Measurements from ENCODE around the gene ANGPT4. TPM values are rescaled to one million over a fixed set of nuclear protein-coding genes. Genes with fewer than 3 reads are reported as not detected.

The ANGPT4 gene
- polyA plus RNA-seq, 1 experiment = not detected

DNA sequence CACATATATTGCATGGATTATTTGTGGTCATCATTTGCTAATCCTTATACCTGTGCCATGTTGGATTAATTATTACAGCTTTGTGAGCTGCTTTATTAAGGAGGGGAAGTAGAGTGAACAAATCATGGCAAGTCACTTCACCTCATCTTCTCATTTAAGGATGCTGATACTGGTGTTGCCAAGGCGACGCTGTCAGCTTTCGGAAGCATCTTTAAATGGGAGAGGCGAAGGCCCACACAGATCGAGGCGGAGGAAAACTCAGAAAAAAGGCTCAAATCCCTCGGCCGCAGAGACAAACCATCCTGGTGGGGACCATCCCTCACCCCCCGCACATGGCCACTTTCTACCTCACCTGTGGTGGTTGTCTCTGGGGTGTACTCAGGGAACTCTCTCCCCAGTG, 47.9 kb downstream of the ANGPT4 start:
- no peak for DNase-seq (ENCODE audit: low read depth, low spot score)
- TF ChIP-seq, protein P1, sequence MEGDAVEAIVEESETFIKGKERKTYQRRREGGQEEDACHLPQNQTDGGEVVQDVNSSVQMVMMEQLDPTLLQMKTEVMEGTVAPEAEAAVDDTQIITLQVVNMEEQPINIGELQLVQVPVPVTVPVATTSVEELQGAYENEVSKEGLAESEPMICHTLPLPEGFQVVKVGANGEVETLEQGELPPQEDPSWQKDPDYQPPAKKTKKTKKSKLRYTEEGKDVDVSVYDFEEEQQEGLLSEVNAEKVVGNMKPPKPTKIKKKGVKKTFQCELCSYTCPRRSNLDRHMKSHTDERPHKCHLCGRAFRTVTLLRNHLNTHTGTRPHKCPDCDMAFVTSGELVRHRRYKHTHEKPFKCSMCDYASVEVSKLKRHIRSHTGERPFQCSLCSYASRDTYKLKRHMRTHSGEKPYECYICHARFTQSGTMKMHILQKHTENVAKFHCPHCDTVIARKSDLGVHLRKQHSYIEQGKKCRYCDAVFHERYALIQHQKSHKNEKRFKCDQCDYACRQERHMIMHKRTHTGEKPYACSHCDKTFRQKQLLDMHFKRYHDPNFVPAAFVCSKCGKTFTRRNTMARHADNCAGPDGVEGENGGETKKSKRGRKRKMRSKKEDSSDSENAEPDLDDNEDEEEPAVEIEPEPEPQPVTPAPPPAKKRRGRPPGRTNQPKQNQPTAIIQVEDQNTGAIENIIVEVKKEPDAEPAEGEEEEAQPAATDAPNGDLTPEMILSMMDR (IDR thresholded peaks at IDR 0.05; ENCODE audit: low read depth, low read length) = no peak
- ChIA-PET CTCF (no interaction called here), POLR2A (no interaction called here)
- no peak overlapping the region for H3K4me3 ChIP-seq (ENCODE audit: low read depth, low read length)
- H3K9me3 ChIP-seq (ENCODE audit: control insufficient read depth, insufficient read depth, low read length) = no peaks in the 10 kb centered on the region
- H3K27ac ChIP-seq (ENCODE audit: low read depth, low read length) = no peak overlapping the region
- no peaks in the 10 kb centered on the region for H3K27me3 ChIP-seq (ENCODE audit: control insufficient read depth, insufficient read depth, low read length)

DNA sequence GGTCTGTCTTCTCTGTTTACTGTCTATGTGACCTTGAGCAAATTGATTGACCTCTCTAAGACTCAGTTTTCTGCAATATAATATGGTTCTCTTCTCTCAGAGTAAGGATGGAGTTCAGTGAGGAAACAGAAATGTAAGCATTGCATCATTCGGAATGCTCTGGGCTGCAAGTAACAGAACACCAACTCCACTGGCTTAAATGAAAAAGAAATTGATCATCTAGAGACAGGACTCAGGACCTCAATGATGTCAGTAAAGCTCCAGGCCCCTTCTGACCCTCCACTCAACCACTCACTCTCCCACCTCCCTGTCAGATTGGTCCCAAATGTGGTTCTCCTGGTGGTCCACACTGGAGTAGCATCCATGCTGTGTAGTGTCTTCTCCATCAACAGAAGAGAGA, 50.7 kb downstream of the ANGPT4 start:
- Histone ChIP-seq H3K27me3 (ENCODE audit: control insufficient read depth, insufficient read depth, low read length) (no peaks in the 10 kb centered on the region), H3K4me3 (ENCODE audit: low read depth, low read length) (no peak overlapping the region), H3K9me3 (ENCODE audit: control insufficient read depth, insufficient read depth, low read length) (no peaks in the 10 kb centered on the region), H3K27ac (ENCODE audit: low read depth, low read length) (no peak overlapping the region)
- DNase-seq (ENCODE audit: low read depth, low spot score) = no peak
- TF ChIP-seq, protein P1 (IDR thresholded peaks at IDR 0.05; ENCODE audit: low read depth, low read length) = no peak
- CTCF ChIA-PET = no interaction called here
- POLR2A ChIA-PET = no interaction called here

DNA sequence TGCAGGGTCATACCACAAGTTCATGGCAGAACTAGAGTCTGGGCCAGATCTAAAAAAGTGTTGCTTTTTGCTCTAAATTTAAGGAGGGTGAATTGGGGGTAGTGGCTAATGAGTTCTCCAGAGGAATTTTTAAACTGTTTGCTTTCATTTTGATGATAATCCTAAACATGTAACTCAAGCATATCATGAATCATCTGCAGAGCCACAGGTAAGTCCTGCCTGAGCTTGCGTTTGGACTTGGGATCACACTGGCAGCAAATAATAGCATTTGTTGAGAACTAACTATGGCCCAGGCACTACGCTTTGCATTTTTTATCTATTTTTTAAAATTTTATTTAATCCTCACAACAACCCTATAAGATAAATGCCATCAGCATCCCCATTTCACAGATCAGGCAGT, 55.2 kb downstream of the ANGPT4 start:
- TF ChIP-seq, protein P1 (IDR thresholded peaks at IDR 0.05; ENCODE audit: low read depth, low read length) = no peak
- Histone ChIP-seq H3K27ac (ENCODE audit: low read depth, low read length) (no peak overlapping the region), H3K9me3 (ENCODE audit: control insufficient read depth, insufficient read depth, low read length) (no peaks in the 10 kb centered on the region), H3K27me3 (ENCODE audit: control insufficient read depth, insufficient read depth, low read length) (no peaks in the 10 kb centered on the region), H3K4me3 (ENCODE audit: low read depth, low read length) (no peak overlapping the region)
- CTCF ChIA-PET = no interaction called here
- POLR2A ChIA-PET = no interaction called here
- DNase-seq (ENCODE audit: low read depth, low spot score) = no peak

DNA sequence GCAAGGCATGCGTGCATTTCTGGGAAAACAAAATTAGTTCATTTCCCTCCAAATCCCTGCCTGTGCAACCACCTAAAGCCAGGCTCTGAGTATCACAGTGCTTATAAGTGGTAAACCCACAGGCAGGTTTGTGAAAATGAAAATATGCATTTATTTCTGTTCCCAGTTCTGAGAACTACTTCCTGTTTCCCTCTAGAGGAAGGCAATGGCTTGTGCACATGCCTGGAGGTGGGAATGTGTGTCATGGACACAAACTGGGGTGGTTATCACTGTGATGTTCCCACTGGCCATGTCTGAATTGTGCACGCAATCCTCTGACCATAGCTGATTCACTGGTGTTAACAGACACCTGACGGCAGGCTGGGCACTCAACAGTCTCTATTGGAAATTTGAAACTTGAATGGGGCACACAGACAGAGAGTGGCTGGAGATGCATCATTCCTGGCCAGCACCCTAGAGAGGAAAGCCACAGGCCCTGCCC, 56.3 kb downstream of the ANGPT4 start:
- DNase-seq (ENCODE audit: low read depth, low spot score) = no peak
- H3K27ac ChIP-seq (ENCODE audit: low read depth, low read length) = no peak overlapping the region

DNA sequence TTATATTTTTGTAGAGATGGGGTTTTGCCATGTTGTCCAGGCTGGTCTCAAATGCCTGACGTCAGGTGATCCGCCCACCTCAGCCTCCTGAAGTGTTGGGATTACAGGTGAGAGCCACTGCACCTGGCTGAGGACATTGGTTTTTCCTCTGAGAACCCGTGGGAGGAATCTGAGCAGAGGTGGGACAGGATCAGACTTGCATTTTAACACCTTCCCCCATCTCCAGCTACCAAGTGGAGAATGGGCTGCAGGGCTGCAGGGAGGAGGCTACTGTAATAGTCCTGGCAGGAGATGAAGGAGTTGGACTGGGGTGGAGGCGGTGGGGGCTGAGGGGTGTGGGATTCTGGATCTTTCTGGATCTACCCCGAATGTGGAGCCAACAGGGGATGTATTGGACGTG, 58.1 kb downstream of the ANGPT4 start:
- H3K27me3 ChIP-seq (ENCODE audit: control insufficient read depth, insufficient read depth, low read length) = no peaks in the 10 kb centered on the region
- no peak overlapping the region for H3K27ac ChIP-seq (ENCODE audit: low read depth, low read length)
- no peak overlapping the region for H3K4me3 ChIP-seq (ENCODE audit: low read depth, low read length)
- no peak for DNase-seq (ENCODE audit: low read depth, low spot score)
- H3K9me3 ChIP-seq (ENCODE audit: control insufficient read depth, insufficient read depth, low read length) = no peaks in the 10 kb centered on the region
- TF ChIP-seq, protein P1 (IDR thresholded peaks at IDR 0.05; ENCODE audit: low read depth, low read length) = no peak
- ChIA-PET CTCF (no interaction called here), POLR2A (no interaction called here)

More for the DNA sequence above, 56.3 kb downstream of the ANGPT4 start:
- TF ChIP-seq, protein P1 (IDR thresholded peaks at IDR 0.05; ENCODE audit: low read depth, low read length) = no peak
- no peaks in the 10 kb centered on the region for H3K9me3 ChIP-seq (ENCODE audit: control insufficient read depth, insufficient read depth, low read length)
- ChIA-PET POLR2A (no interaction called here), CTCF (no interaction called here)
- H3K27me3 ChIP-seq (ENCODE audit: control insufficient read depth, insufficient read depth, low read length) = no peaks in the 10 kb centered on the region
- H3K4me3 ChIP-seq (ENCODE audit: low read depth, low read length) = no peak overlapping the region
